ENCODE measurements around the gene ATAD3B.
"Not testable (repeated sequence)": the region's sequence is repeated elsewhere in the genome, so short reads cannot be mapped to it uniquely, and the experiment has no call there.

Gene ATAD3B

DNA sequence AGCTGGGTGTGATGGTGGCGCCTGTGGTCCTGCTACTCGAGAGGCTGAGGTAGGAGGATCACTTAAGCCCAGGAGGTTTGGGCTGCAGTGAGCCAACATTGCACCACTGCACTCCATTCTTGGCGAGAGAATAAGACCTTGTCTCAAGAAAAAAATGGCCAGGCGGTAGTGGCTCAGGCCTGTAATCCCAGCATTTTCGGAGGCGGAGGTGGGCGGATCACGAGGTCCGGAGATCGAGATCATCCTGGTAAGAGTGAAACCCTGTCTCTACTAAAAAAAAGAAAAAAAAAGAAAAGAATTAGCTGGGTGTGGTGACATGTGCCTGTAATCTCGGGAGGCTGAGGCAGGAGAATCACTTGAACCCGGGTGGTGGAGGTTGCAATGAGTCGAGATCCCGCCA, 11.3 kb downstream of the ATAD3B start:
- TF ChIP-seq, protein P1, sequence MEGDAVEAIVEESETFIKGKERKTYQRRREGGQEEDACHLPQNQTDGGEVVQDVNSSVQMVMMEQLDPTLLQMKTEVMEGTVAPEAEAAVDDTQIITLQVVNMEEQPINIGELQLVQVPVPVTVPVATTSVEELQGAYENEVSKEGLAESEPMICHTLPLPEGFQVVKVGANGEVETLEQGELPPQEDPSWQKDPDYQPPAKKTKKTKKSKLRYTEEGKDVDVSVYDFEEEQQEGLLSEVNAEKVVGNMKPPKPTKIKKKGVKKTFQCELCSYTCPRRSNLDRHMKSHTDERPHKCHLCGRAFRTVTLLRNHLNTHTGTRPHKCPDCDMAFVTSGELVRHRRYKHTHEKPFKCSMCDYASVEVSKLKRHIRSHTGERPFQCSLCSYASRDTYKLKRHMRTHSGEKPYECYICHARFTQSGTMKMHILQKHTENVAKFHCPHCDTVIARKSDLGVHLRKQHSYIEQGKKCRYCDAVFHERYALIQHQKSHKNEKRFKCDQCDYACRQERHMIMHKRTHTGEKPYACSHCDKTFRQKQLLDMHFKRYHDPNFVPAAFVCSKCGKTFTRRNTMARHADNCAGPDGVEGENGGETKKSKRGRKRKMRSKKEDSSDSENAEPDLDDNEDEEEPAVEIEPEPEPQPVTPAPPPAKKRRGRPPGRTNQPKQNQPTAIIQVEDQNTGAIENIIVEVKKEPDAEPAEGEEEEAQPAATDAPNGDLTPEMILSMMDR (IDR thresholded peaks at IDR 0.05; ENCODE audit: low read depth, low read length), result no peak
- H3K4me3 ChIP-seq (replicated peaks in 1 of 2; ENCODE audit: low read depth in 2 of 2, low read length in 2 of 2), result no peak overlapping the region
- DNase-seq (ENCODE audit: low read depth in 2 of 2), result no peak

DNA sequence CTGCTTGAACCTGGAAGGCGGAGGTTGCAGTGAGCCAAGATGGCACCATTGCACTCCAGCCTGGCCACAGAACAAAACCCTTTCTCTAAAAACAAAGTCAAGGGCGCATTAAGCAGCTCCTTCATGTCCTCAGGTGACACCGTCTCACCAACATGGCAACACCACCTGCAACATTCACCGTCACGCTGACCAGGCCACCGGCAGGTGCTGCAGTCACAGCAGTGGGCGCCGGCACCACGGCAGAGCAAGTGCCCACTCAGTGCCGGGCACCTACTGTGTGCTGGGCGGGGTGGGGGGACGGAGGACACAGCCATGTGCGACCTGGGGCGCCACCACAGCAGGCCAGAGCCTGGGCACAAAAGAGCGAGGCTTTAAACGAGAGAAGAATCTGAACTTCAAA, 12.1 kb downstream of the ATAD3B start:
- no peak for DNase-seq (ENCODE audit: low read depth in 2 of 2)
- TF ChIP-seq, protein P1 (IDR thresholded peaks at IDR 0.05; ENCODE audit: low read depth, low read length), result no peak
- no peak overlapping the region for H3K4me3 ChIP-seq (replicated peaks in 1 of 2; ENCODE audit: low read depth in 2 of 2, low read length in 2 of 2)

DNA sequence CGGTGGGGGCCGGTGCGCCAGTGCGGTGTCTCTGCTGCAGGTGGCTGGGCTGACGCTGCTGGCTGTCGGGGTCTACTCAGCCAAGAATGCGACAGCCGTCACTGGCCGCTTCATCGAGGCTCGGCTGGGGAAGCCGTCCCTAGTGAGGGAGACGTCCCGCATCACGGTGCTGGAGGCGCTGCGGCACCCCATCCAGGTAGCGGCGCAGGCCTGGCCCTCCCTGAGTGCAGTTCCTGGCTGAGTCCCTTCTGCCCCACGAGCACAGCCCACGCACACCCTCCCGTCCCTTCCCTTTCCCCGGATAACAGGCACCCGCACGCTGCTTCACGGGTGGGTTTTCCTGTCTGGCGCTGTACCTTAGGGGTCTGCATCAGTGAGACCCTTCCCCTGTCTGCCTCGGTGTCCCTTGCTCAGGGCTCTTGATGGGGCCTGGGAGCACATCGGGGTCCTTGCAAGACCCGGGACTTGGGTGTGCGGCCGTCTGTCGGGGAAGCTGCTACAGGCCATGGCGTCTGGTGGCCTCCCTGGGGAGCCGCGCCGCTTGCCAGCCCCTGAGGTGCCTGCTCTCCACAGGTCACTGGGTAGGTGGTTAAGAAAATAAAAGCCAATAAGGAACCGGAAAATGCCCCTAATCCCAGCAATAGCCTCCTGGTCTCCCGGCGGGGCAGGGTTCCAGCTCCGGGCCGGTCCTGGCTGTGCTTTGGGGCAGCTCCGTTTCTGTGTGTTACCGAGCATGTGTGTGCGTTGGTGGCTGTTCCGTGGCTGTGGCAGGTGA, 13.6 kb downstream of the ATAD3B start:
- DNase-seq (ENCODE audit: low read depth in 2 of 2); H3K4me3 ChIP-seq (replicated peaks in 1 of 2; ENCODE audit: low read depth in 2 of 2, low read length in 2 of 2): not testable (repeated sequence)

DNA sequence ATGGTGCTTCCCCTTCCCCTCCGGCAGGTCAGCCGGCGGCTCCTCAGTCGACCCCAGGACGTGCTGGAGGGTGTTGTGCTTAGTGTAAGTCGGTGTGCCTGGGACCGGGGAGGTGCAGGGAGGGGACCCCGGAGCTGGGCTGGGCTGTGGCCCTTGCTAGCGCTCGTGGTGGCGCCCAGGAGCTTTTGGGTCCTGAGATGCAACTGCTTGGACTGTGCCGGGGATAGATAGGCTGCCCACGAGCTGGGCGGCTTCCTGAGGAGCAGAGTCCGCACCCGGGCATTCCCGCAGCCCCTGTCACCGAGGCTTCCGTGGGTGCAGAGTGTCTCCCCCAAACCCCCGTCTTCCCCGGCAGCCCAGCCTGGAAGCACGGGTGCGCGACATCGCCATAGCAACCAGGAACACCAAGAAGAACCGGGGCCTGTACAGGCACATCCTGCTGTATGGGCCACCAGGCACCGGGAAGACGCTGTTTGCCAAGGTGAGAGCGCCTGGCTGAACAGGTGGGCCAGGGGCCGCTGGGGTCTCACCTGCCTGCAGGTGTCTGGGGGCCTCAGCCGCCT, 14.3 kb downstream of the ATAD3B start:
- not testable (repeated sequence) for DNase-seq (ENCODE audit: low read depth in 2 of 2)

DNA sequence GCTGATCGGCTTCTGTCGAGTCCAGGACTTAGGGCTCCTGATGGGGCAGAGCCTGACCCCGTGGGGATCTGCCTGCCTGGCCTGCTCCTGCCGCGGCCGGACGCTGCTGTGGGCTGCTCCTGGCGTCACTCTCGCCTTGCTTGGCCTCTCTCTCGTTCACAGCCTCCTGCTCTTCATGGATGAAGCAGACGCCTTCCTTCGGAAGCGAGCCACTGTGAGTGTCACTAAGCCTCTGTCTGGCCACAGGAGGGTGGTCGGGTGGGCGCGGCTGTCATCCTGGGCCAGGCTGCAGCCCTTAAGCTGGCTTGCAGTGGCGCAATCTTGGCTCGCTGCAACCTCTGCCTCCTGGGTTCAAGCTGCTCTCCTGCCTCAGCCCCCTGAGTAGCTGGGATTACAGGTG, 16.1 kb downstream of the ATAD3B start:
- TF ChIP-seq, protein P1 (IDR thresholded peaks at IDR 0.05; ENCODE audit: low read depth, low read length), result no peak
- DNase-seq (ENCODE audit: low read depth in 2 of 2), result no peak
- H3K4me3 ChIP-seq (replicated peaks in 1 of 2; ENCODE audit: low read depth in 2 of 2, low read length in 2 of 2), result no peak overlapping the region

More for the DNA sequence above, 14.3 kb downstream of the ATAD3B start:
- H3K4me3 ChIP-seq (replicated peaks in 1 of 2; ENCODE audit: low read depth in 2 of 2, low read length in 2 of 2), result not testable (repeated sequence)

DNA sequence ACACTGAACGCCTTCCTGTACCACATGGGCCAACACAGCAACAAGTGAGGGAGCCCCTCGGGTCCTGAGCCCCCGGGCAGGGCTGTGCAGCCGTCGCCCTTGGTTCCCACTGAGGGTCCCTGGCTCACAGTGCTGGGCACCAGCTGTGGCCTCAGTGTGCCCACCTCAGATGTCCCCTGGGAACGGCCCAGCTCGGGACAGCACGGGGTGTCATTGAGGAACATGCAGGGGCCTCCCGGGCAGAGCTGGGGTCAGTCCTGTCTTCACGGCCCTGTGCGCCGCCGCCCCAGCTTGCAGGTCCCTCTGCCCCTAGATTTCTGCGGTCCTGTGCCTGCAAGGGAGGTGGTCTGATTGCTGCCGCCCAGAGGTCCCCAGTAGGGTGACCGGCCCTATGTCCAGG, 17.7 kb downstream of the ATAD3B start:
- TF ChIP-seq, protein P1 (IDR thresholded peaks at IDR 0.05; ENCODE audit: low read depth, low read length), result no peak
- H3K4me3 ChIP-seq (replicated peaks in 1 of 2; ENCODE audit: low read depth in 2 of 2, low read length in 2 of 2), result no peak overlapping the region
- DNase-seq (ENCODE audit: low read depth in 2 of 2), result no peak

DNA sequence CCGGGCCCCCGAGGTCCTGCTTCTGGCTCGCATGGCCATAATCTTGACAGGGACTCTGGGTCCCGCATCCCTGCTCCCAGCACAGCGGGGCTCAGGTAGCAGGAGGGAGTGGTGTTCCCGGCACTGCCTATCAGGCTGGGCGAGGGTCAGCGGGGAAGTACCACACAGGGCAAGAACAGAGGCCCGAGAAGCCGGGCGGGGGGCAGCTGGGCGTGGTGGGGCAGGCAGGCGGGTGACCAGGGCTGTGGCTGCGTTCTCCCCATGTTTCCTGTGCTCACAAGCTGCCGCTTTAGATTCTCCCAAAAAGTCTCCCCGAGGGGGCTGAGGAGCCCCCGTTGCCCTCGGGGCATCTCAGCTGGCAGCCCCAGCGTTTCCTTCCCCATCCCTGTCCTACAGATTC, 18.3 kb downstream of the ATAD3B start:
- TF ChIP-seq, protein P1 (IDR thresholded peaks at IDR 0.05; ENCODE audit: low read depth, low read length), result no peak
- no peak for DNase-seq (ENCODE audit: low read depth in 2 of 2)

More for the DNA sequence above, 18.3 kb downstream of the ATAD3B start:
- H3K4me3 ChIP-seq (replicated peaks in 1 of 2; ENCODE audit: low read depth in 2 of 2, low read length in 2 of 2), result no peak overlapping the region
